HepG2 (cell line): Measurements from ENCODE around the gene SLC4A2.

Source experiments
- POLR2AphosphoS5 ChIP-seq: IDR thresholded peaks from 2 replicates; pipeline ENCODE4 v1.6.1; 2012; ENCODE audit warnings: low read depth, low read length
- RAD51 ChIP-seq: fragments of 450-650 bp; IDR thresholded peaks from 2 replicates; pipeline ENCODE4 v1.6.1; 2016; ENCODE audit warnings: borderline replicate concordance
- RELA ChIP-seq: sonication (generic); formaldehyde crosslinking; IDR thresholded peaks from 2 replicates; pipeline ENCODE4 v1.4.0; 2020; ENCODE audit warnings: missing genetic modification reagents
- SP1 ChIP-seq, 2 experiments: fragments of 450-650 bp in 1 of 2; sonication (generic) in 1 of 2; formaldehyde crosslinking in 1 of 2; IDR thresholded peaks; 2 replicates each; pipeline versions ENCODE4 v1.4.0 to v1.6.1; 2016 to 2020; ENCODE audit warnings: missing genetic modification reagents in 1 of 2
- SRSF9 ChIP-seq: fragments of 200-400 bp; formaldehyde crosslinking; IDR thresholded peaks from 2 replicates; pipeline ENCODE4 v1.6.1; 2018; ENCODE audit warnings: borderline replicate concordance, mild to moderate bottlenecking, low read depth, low read length; ENCODE audit not compliant: insufficient read depth, poor library complexity, severe bottlenecking
- TAF15 ChIP-seq: fragments of 200-400 bp; formaldehyde crosslinking; IDR thresholded peaks from one replicate; pipeline ENCODE4 v1.6.1; 2018; ENCODE audit warnings: mild to moderate bottlenecking, low read depth, low read length; ENCODE audit not compliant: poor library complexity, severe bottlenecking
- TBL1XR1 ChIP-seq: fragments of 150-350 bp; IDR thresholded peaks from 2 replicates; pipeline ENCODE4 v1.6.1; 2014; ENCODE audit warnings: borderline replicate concordance, low read length; ENCODE audit not compliant: partially characterized antibody
- USF2 ChIP-seq, 2 experiments: sonication (generic) in 1 of 2; formaldehyde crosslinking in 1 of 2; IDR thresholded peaks; 2 replicates each; pipeline versions ENCODE4 v1.5.1 to v1.6.1; 2011 to 2020; ENCODE audit warnings: borderline replicate concordance in 1 of 2, low read depth in 1 of 2, low read length in 1 of 2, mild to moderate bottlenecking in 1 of 2, missing genetic modification reagents in 1 of 2, moderate library complexity in 1 of 2
- ZNF512B ChIP-seq: sonication (generic); formaldehyde crosslinking; IDR thresholded peaks from 2 replicates; pipeline ENCODE4 v1.5.1; 2020; ENCODE audit warnings: missing genetic modification reagents, mild to moderate bottlenecking, borderline replicate concordance
- ZNF564 ChIP-seq: sonication (generic); formaldehyde crosslinking; IDR thresholded peaks from 2 replicates; pipeline ENCODE4 v1.8.1; 2023; ENCODE audit warnings: mild to moderate bottlenecking, missing genetic modification reagents
- TF ChIP-seq, protein P1 (sequence below): sonication (generic); formaldehyde crosslinking; IDR thresholded peaks from 2 replicates; pipeline ENCODE4 v1.5.0; 2020; ENCODE audit warnings: missing genetic modification reagents
- TF ChIP-seq, protein P2 (sequence below): sonication (generic); formaldehyde crosslinking; IDR thresholded peaks from 2 replicates; pipeline ENCODE4 v1.5.0; 2020; ENCODE audit warnings: mild to moderate bottlenecking, missing genetic modification reagents, moderate library complexity
- TF ChIP-seq, protein P3 (sequence below): IDR thresholded peaks from 2 replicates; pipeline ENCODE4 v1.6.1; 2016; ENCODE audit warnings: missing compliant biosample characterization, missing genetic modification reagents, borderline replicate concordance

- no peak for TF ChIP-seq ZNF512B (CRISPR knock-in tag)
- TF ChIP-seq ZNF564 (CRISPR knock-in tag): no peak
- TF ChIP-seq, protein P1, sequence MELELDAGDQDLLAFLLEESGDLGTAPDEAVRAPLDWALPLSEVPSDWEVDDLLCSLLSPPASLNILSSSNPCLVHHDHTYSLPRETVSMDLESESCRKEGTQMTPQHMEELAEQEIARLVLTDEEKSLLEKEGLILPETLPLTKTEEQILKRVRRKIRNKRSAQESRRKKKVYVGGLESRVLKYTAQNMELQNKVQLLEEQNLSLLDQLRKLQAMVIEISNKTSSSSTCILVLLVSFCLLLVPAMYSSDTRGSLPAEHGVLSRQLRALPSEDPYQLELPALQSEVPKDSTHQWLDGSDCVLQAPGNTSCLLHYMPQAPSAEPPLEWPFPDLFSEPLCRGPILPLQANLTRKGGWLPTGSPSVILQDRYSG (CRISPR knock-in tag): no peak
- no peak for TF ChIP-seq SP1 (IDR thresholded peaks at IDR 0.05)
- TF ChIP-seq SP1 (CRISPR knock-in tag; IDR thresholded peaks at IDR 0.05): no peak
- TF ChIP-seq USF2 (IDR thresholded peaks at IDR 0.05; ENCODE audit: low read depth, low read length): no peak
- TF ChIP-seq USF2 (CRISPR knock-in tag; IDR thresholded peaks at IDR 0.05; ENCODE audit: borderline replicate concordance): no peak
- TF ChIP-seq, protein P2, sequence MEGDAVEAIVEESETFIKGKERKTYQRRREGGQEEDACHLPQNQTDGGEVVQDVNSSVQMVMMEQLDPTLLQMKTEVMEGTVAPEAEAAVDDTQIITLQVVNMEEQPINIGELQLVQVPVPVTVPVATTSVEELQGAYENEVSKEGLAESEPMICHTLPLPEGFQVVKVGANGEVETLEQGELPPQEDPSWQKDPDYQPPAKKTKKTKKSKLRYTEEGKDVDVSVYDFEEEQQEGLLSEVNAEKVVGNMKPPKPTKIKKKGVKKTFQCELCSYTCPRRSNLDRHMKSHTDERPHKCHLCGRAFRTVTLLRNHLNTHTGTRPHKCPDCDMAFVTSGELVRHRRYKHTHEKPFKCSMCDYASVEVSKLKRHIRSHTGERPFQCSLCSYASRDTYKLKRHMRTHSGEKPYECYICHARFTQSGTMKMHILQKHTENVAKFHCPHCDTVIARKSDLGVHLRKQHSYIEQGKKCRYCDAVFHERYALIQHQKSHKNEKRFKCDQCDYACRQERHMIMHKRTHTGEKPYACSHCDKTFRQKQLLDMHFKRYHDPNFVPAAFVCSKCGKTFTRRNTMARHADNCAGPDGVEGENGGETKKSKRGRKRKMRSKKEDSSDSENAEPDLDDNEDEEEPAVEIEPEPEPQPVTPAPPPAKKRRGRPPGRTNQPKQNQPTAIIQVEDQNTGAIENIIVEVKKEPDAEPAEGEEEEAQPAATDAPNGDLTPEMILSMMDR (CRISPR knock-in tag): no peak
- TF ChIP-seq, protein P3, sequence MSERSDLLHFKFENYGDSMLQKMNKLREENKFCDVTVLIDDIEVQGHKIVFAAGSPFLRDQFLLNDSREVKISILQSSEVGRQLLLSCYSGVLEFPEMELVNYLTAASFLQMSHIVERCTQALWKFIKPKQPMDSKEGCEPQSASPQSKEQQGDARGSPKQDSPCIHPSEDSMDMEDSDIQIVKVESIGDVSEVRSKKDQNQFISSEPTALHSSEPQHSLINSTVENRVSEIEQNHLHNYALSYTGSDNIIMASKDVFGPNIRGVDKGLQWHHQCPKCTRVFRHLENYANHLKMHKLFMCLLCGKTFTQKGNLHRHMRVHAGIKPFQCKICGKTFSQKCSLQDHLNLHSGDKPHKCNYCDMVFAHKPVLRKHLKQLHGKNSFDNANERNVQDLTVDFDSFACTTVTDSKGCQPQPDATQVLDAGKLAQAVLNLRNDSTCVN (CRISPR knock-in tag): no peak
- no peak for TF ChIP-seq TBL1XR1
- no peak for TF ChIP-seq TAF15
- TF ChIP-seq POLR2AphosphoS5: no peak
- no peak for TF ChIP-seq RAD51
- no peak for TF ChIP-seq RELA (CRISPR knock-in tag)
- no peak for TF ChIP-seq SRSF9
Observed at GRCh38 chr7:151124481-151124880, 65.1 kb downstream of the SLC4A2 start.
